Uterus (tissue), 4 donors: ENCODE data around the gene PIAS2. TPM values are rescaled to one million over a fixed set of nuclear protein-coding genes. Genes with fewer than 3 reads are reported as not detected.
"Not testable (repeated sequence)": the region's sequence is repeated elsewhere in the genome, so short reads cannot be mapped to it uniquely, and the experiment has no call there.

ENCODE experiments used
- DNase-seq, 2 donors: peaks; one replicate each; pipeline ENCODE4 v3.0.0-alpha.2; 2019 to 2020
- H3K27ac ChIP-seq, 2 donors: fragments of 200-600 bp; sonication (generic); 1 replicate in 1 of 2; 2 replicates in 1 of 2; pipeline ENCODE4 v1.5.1; 2016 to 2018
- H3K27me3 ChIP-seq, 2 donors: fragments of 200-600 bp; sonication (generic); one replicate each; pipeline ENCODE4 v1.5.1; 2018 to 2019; ENCODE audit warnings: control low read depth in 1 of 2
- H3K36me3 ChIP-seq, 2 donors: fragments of 200-600 bp; sonication (generic); one replicate each; pipeline ENCODE4 v1.5.1; 2019; ENCODE audit warnings: control low read depth in 1 of 2
- H3K4me1 ChIP-seq, 2 donors: fragments of 200-600 bp; sonication (generic); one replicate each; pipeline ENCODE4 v1.5.1; 2018 to 2019; ENCODE audit warnings: control low read depth in 1 of 2
- H3K4me3 ChIP-seq, 2 donors: fragments of 200-600 bp; sonication (generic); 1 replicate in 1 of 2; 2 replicates in 1 of 2; pipeline ENCODE4 v1.5.1; 2018 to 2019; ENCODE audit warnings: mild to moderate bottlenecking in 1 of 2
- H3K9me3 ChIP-seq, 2 donors: fragments of 200-600 bp; sonication (generic); one replicate each; pipeline ENCODE4 v1.5.1; 2019; ENCODE audit warnings: control low read depth in 1 of 2
- POLR2A ChIP-seq, 2 donors: fragments of 450-650 bp; IDR thresholded peaks; one replicate each; pipeline ENCODE4 v1.6.1; 2016; ENCODE audit warnings: antibody characterized with exemption in 2 of 2, mild to moderate bottlenecking in 1 of 2, moderate library complexity in 1 of 2
- intact Hi-C: fragments of 100-400 bp; cut with DNase I; formaldehyde crosslinking; loops from one replicate; pipeline ENCODE4 v1.15.1; 2023; ENCODE audit warnings: low total_unique reads
- total RNA-seq, 4 donors: library from RNA; depleted of rRNA in 3 of 4; stranded (reverse); fragments of >200 nt in 3 of 4; gene quantifications; one replicate each; pipeline versions ENCODE4 v1.1.0 to v1.2.4, GENCODE V29; 2014 to 2023
- TF ChIP-seq, protein P1 (sequence below), 4 experiments: fragments of 200-600 bp in 2 of 4; fragments of 450-650 bp in 2 of 4; sonication (generic) in 2 of 4; IDR thresholded peaks; one replicate each; pipeline ENCODE4 v1.5.1; 2016 to 2019; ENCODE audit warnings: antibody characterized with exemption in 4 of 4, mild to moderate bottlenecking in 2 of 4, moderate library complexity in 1 of 4
- donor health status: DM: yes; HTN: yes; CAD: no.

The PIAS2 gene
- total RNA-seq, 4 donors from 2014 or later, result 13.1 to 68.6 (median 34.8) TPM

- Histone ChIP-seq H3K9me3 (no peaks in the 10 kb centered on the region), H3K27ac (no peak overlapping the region), H3K4me3 (no peak overlapping the region), H3K4me1 (no peaks in the 10 kb centered on the region), H3K27me3 (no peaks in the 10 kb centered on the region), H3K36me3 (no peaks in the 10 kb centered on the region)
- intact Hi-C loops, result no loop called here
- TF ChIP-seq, protein P1, sequence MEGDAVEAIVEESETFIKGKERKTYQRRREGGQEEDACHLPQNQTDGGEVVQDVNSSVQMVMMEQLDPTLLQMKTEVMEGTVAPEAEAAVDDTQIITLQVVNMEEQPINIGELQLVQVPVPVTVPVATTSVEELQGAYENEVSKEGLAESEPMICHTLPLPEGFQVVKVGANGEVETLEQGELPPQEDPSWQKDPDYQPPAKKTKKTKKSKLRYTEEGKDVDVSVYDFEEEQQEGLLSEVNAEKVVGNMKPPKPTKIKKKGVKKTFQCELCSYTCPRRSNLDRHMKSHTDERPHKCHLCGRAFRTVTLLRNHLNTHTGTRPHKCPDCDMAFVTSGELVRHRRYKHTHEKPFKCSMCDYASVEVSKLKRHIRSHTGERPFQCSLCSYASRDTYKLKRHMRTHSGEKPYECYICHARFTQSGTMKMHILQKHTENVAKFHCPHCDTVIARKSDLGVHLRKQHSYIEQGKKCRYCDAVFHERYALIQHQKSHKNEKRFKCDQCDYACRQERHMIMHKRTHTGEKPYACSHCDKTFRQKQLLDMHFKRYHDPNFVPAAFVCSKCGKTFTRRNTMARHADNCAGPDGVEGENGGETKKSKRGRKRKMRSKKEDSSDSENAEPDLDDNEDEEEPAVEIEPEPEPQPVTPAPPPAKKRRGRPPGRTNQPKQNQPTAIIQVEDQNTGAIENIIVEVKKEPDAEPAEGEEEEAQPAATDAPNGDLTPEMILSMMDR (IDR thresholded peaks at IDR 0.05), result no peak
- TF ChIP-seq POLR2A (IDR thresholded peaks at IDR 0.05), result no peak
- no peak for DNase-seq
Observed at GRCh38 chr18:46877329-46877987, 39.8 kb downstream of the PIAS2 start.

DNA sequence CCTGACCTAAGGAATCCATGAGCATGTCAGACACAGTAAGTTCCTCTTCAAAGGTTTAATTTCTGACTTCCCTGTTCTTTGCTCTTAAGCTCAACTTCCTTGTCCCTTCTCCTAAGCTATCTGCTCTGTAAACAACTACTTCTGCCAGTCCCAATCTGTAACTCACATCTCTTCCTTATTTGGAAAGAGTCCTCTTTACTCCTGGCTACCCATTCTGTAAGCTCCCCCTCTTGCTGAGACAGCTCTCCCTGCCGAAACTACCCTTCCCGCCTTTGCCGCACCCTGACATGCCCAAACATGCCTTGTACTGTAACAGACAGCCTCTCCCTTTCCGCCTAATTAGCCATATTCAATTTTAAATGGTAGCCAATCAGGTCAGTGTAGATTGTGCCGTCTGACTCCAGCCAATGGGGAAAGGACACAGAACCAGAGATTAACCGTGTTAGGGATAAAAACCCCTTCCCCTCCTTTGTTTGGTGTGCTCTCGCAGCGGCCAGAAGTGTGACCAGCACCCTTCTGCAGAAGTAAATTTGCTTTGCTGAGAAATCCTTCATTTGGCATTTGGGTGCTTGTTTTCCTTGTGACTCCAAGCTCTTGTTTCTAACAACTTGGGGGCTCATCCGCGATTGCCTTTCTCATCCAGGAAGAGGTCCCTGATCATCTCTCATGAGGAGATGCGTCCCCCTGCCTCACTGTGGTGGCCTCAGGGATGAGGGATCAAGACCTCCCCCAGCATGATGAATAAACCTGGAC is 49.0 kb downstream of the PIAS2 start:
- TF ChIP-seq, protein P1 (IDR thresholded peaks at IDR 0.05), result no peak
- TF ChIP-seq POLR2A (IDR thresholded peaks at IDR 0.05), result no peak
- intact Hi-C loops, result no loop called here

DNA sequence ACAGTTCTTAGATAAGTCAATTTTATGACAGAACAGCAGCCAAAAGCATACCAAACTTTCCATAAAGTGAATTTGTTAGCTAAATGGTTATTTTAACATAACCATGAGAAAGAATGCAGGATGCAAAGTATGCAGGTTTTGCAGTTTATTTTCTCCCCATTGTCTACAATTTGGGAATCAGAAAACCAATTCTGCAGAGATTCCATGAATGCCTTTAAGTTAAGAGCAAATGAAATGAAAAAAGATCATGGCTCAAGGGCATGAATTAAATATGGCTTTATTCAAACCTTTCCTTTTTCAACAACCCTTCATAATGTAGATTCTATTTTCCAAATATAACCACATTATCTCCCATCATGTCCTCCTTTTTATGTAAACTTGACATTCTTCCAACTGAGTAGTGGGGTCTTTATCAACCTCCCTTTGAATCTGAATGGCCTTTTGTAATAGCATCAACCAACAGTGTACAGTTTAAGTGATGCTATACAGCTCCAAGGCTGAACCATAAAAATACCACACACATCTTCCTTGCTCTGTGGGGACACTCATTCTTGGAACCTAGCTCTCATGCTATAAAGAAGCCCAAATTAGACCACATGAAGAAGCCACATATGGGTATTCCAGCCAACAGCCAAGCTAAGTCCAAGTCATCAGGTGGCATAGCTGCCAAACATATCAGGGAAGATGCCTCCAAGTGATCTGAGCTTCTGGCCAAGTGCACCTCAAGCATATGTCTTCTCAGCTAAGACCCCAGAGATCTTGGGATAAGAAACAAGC is 49.8 kb downstream of the PIAS2 start:
- no peak overlapping the region for H3K4me3 ChIP-seq
- peaks cover 0 to 4% of the 10 kb centered on the region in 2 donors for H3K9me3 ChIP-seq
- intact Hi-C loops, result no loop called here
- no peaks in the 10 kb centered on the region for H3K27me3 ChIP-seq
- no peak for DNase-seq
- no peak overlapping the region for H3K27ac ChIP-seq
- no peaks in the 10 kb centered on the region for H3K4me1 ChIP-seq
- TF ChIP-seq, protein P1 (IDR thresholded peaks at IDR 0.05), result no peak
- TF ChIP-seq POLR2A (IDR thresholded peaks at IDR 0.05), result no peak
- no peaks in the 10 kb centered on the region for H3K36me3 ChIP-seq

More for the DNA sequence above, 49.0 kb downstream of the PIAS2 start:
- no peak overlapping the region for H3K4me3 ChIP-seq
- H3K4me1 ChIP-seq, result no peaks in the 10 kb centered on the region
- H3K36me3 ChIP-seq, result no peaks in the 10 kb centered on the region
- no peak overlapping the region for H3K27ac ChIP-seq
- no peaks in the 10 kb centered on the region for H3K27me3 ChIP-seq
- H3K9me3 ChIP-seq, result peaks cover 0 to 4% of the 10 kb centered on the region in 2 donors
- DNase-seq, result no peak

DNA sequence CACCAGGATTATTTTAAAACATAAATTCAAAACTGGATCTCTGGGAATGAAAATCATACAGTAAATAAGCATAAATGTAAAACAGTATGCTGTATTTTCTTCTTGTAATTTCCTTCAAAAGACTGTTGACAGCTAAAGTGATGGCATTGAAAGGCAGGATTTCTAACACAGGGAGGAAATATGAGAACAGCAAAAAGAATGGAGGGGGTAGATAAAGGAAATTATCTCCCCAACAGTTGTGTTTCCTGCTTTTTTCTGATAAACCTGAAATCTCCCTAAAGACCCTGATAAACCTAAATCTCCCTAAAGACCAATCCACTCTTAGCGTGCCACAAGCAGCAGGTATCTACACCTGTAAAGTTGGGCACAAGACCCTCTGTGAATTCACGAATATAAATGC is 50.8 kb downstream of the PIAS2 start:
- intact Hi-C loops, result no loop called here
- no peak overlapping the region for H3K4me3 ChIP-seq
- H3K9me3 ChIP-seq, result peaks cover 0 to 4% of the 10 kb centered on the region in 2 donors
- no peak for TF ChIP-seq POLR2A (IDR thresholded peaks at IDR 0.05)
- TF ChIP-seq, protein P1 (IDR thresholded peaks at IDR 0.05), result no peak
- no peak for DNase-seq
- H3K27ac ChIP-seq, result no peak overlapping the region
- H3K4me1 ChIP-seq, result no peaks in the 10 kb centered on the region
- no peaks in the 10 kb centered on the region for H3K27me3 ChIP-seq
- H3K36me3 ChIP-seq, result no peaks in the 10 kb centered on the region

DNA sequence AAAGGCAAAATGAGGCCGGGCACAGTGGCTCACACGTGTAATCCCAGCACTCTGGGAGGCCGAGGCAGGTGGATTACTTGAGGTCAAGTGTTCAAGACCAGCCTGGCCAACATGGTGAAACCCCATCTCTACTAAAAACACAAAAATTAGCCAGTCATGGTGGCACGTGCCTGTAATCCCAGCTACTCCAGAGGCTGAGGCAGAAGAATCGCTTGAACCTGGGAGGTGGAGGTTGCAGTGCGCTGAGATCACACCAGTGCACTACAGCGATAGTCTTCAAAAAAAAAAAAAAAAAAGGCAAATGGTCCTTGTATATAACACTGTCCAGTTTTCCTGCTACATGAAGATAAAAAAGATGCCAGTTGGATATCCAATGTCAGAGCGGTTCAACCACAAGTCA is 52.1 kb downstream of the PIAS2 start:
- H3K4me3 ChIP-seq, DNase-seq, H3K27me3 ChIP-seq, H3K36me3 ChIP-seq, H3K4me1 ChIP-seq, H3K9me3 ChIP-seq, H3K27ac ChIP-seq, intact Hi-C loops: not testable (repeated sequence)
